H9 (cell line): ENCODE measurements around the gene MRPS21. TPM values are rescaled to one million over a fixed set of nuclear protein-coding genes. Genes with fewer than 3 reads are reported as not detected.

ENCODE experiments used
- DNase-seq: peaks from one replicate; pipeline ENCODE4 v3.0.0-alpha.2; 2017
- H2AFZ ChIP-seq: one replicate; pipeline ENCODE4 v1.6.1; 2013; ENCODE audit warnings: mild to moderate bottlenecking, low read length, control low read depth, moderate library complexity
- H2AK5ac ChIP-seq: 2 replicates; pipeline ENCODE4 v1.6.1; 2013; ENCODE audit warnings: low read length, control low read depth, mixed read lengths; ENCODE audit not compliant: insufficient read length
- H2BK120ac ChIP-seq: one replicate; pipeline ENCODE4 v1.6.1; 2013; ENCODE audit warnings: low read depth, mild to moderate bottlenecking, low read length, control low read depth, inconsistent platforms; ENCODE audit not compliant: poor library complexity, severe bottlenecking
- H2BK12ac ChIP-seq: 2 replicates; pipeline ENCODE4 v1.6.1; 2013; ENCODE audit warnings: low read length, control low read depth, mixed read lengths, low read depth; ENCODE audit not compliant: insufficient read length
- H2BK15ac ChIP-seq: 2 replicates; pipeline ENCODE4 v1.6.1; 2013; ENCODE audit warnings: low read depth, low read length, control low read depth
- H2BK20ac ChIP-seq: one replicate; pipeline ENCODE4 v1.6.1; 2013; ENCODE audit warnings: low read depth, mild to moderate bottlenecking, low read length, control low read depth, inconsistent platforms; ENCODE audit not compliant: poor library complexity, severe bottlenecking
- H2BK5ac ChIP-seq: 2 replicates; pipeline ENCODE4 v1.6.1; 2013; ENCODE audit warnings: low read length, control low read depth, mixed read lengths; ENCODE audit not compliant: insufficient read length
- H3K14ac ChIP-seq: 2 replicates; pipeline ENCODE4 v1.6.1; 2013; ENCODE audit warnings: low read length, control low read depth; ENCODE audit not compliant: insufficient read depth
- H3K18ac ChIP-seq: 2 replicates; pipeline ENCODE4 v1.6.1; 2013; ENCODE audit warnings: low read depth, mild to moderate bottlenecking, mixed read lengths, low read length, control low read depth; ENCODE audit not compliant: insufficient read length
- H3K23ac ChIP-seq: 2 replicates; pipeline ENCODE4 v1.6.1; 2013; ENCODE audit warnings: low read length, control low read depth, mixed read lengths, low read depth; ENCODE audit not compliant: insufficient read length
- H3K23me2 ChIP-seq: 2 replicates; pipeline ENCODE4 v1.6.1; 2013; ENCODE audit warnings: low read depth, mild to moderate bottlenecking, mixed read lengths, low read length, control low read depth; ENCODE audit not compliant: insufficient read length, poor library complexity, severe bottlenecking
- H3K27ac ChIP-seq: 2 replicates; pipeline ENCODE4 v1.5.1; 2013; ENCODE audit warnings: low read length, control low read depth, mixed read lengths, low read depth; ENCODE audit not compliant: insufficient read length
- H3K27me3 ChIP-seq: 2 replicates; pipeline ENCODE4 v1.6.1; 2013; ENCODE audit warnings: low read length, control low read depth, inconsistent platforms; ENCODE audit not compliant: insufficient read depth
- H3K4ac ChIP-seq: 2 replicates; pipeline ENCODE4 v1.6.1; 2013; ENCODE audit warnings: low read depth, mild to moderate bottlenecking, control low read depth, inconsistent platforms, low read length, moderate library complexity
- H3K4me1 ChIP-seq: 2 replicates; pipeline ENCODE4 v1.6.1; 2013; ENCODE audit warnings: low read length, control low read depth, inconsistent platforms; ENCODE audit not compliant: insufficient read depth
- H3K4me2 ChIP-seq: 2 replicates; pipeline ENCODE4 v1.6.1; 2013; ENCODE audit warnings: low read length, control low read depth, mixed read lengths; ENCODE audit not compliant: insufficient read length, insufficient read depth
- H3K56ac ChIP-seq: 2 replicates; pipeline ENCODE4 v1.6.1; 2013; ENCODE audit warnings: low read depth, mild to moderate bottlenecking, mixed read lengths, low read length, control low read depth; ENCODE audit not compliant: insufficient read length
- H3K79me1 ChIP-seq: 2 replicates; pipeline ENCODE4 v1.6.1; 2013; ENCODE audit warnings: low read depth, mild to moderate bottlenecking, moderate library complexity, low read length, control low read depth, inconsistent platforms; ENCODE audit not compliant: insufficient read depth, poor library complexity, severe bottlenecking
- H3K79me2 ChIP-seq: 2 replicates; pipeline ENCODE4 v1.6.1; 2013; ENCODE audit warnings: low read length, control low read depth, inconsistent platforms; ENCODE audit not compliant: insufficient read depth
- H3K9ac ChIP-seq: 2 replicates; pipeline ENCODE4 v1.6.1; 2013; ENCODE audit warnings: low read length, control low read depth, mixed read lengths; ENCODE audit not compliant: insufficient read length; ENCODE audit errors: extremely low read depth
- H3K9me3 ChIP-seq: one replicate; pipeline ENCODE4 v1.6.1; 2013; ENCODE audit warnings: low read depth, low read length, inconsistent platforms; ENCODE audit not compliant: control insufficient read depth
- H3T11ph ChIP-seq: one replicate; pipeline ENCODE4 v1.6.1; 2013; ENCODE audit warnings: mild to moderate bottlenecking, low read length, control low read depth, inconsistent platforms
- H4K20me1 ChIP-seq: one replicate; pipeline ENCODE4 v1.6.1; 2013; ENCODE audit not compliant: control insufficient read depth, insufficient read length, insufficient read depth
- H4K5ac ChIP-seq: 2 replicates; pipeline ENCODE4 v1.6.1; 2013; ENCODE audit warnings: low read depth, mild to moderate bottlenecking, mixed read lengths, low read length, control low read depth; ENCODE audit not compliant: insufficient read length
- H4K8ac ChIP-seq: replicated peaks from 2 replicates; pipeline ENCODE4 v1.6.1; 2013; ENCODE audit warnings: low read length, control low read depth, mixed read lengths, low read depth; ENCODE audit not compliant: insufficient read length
- H4K91ac ChIP-seq: 2 replicates; pipeline ENCODE4 v1.6.1; 2013; ENCODE audit warnings: low read depth, mild to moderate bottlenecking, moderate library complexity, mixed read lengths, low read length, control low read depth; ENCODE audit not compliant: insufficient read length
- H3K27ac Mint-ChIP-seq, 3 experiments: 2 replicates in 2 of 3; 3 replicates in 1 of 3; pipeline ENCODE4 v1.8.0; 2020 to 2021; ENCODE audit warnings: mixed read lengths in 3 of 3, mild to moderate bottlenecking in 1 of 3, moderate library complexity in 1 of 3
- H3K27me3 Mint-ChIP-seq: 2 replicates; pipeline ENCODE4 v1.8.0; 2021; ENCODE audit warnings: low read depth, mild to moderate bottlenecking, moderate library complexity, mixed read lengths
- H3K36me3 Mint-ChIP-seq, 3 experiments: 2 replicates in 2 of 3; 3 replicates in 1 of 3; pipeline ENCODE4 v1.8.0; 2020 to 2021; ENCODE audit warnings: low read depth in 3 of 3, mixed read lengths in 3 of 3; ENCODE audit not compliant: insufficient read depth in 1 of 3
- H3K4me1 Mint-ChIP-seq, 2 experiments: 2 replicates each; pipeline ENCODE4 v1.8.0; 2020; ENCODE audit warnings: mixed read lengths in 2 of 2
- H3K4me3 Mint-ChIP-seq, 2 experiments: 2 replicates in 1 of 2; 3 replicates in 1 of 2; pipeline ENCODE4 v1.8.0; 2020 to 2021; ENCODE audit warnings: mild to moderate bottlenecking in 2 of 2, mixed read lengths in 2 of 2, moderate library complexity in 1 of 2
- H3K9me3 Mint-ChIP-seq, 2 experiments: 2 replicates in 1 of 2; 3 replicates in 1 of 2; pipeline ENCODE4 v1.8.0; 2020; ENCODE audit warnings: mild to moderate bottlenecking in 2 of 2, mixed read lengths in 2 of 2, moderate library complexity in 1 of 2
- CTCF ChIP-seq: fragments of 200-600 bp; sonication (generic); conservative IDR thresholded peaks from 3 replicates; pipeline ENCODE4 v1.8.0; 2021; ENCODE audit warnings: antibody characterized with exemption, mild to moderate bottlenecking
- WGBS: extraction: QIAGEN DNeasy Blood & Tissue Kit; methylation state at CpG from one replicate; pipeline ENCODE4 v1.1.7; 2013; ENCODE audit warnings: missing lambda C conversion rate, low lambda C conversion rate, mixed read lengths; ENCODE audit not compliant: insufficient read length; ENCODE audit errors: extremely low coverage; 5-methylcytosine and 5-hydroxymethylcytosine counted together
- total RNA-seq: library from RNA; stranded (reverse); gene quantifications from 2 replicates; pipeline ENCODE4 v1.2.1, GENCODE V29; 2021

MRPS21 gene
- total RNA-seq, 1 experiment from 2014 or later = 113 TPM

DNA sequence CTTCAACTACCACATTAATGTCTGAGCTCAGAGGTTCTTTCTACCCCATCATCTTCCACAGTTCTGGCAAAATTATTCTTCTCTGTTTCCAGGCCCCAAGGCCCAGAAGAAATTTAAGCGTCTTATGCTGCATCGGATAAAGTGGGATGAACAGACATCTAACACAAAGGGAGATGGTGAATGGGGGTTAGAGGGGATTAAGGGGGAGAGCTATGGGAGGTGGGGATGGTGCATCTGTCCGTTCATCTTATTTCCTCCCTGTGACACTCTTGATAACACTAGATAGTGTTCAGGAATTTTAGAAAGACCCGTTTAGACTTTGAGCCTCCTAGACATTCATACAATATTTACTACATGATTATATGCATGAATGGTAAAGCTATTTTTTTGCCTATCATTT, 52.7 kb downstream of the MRPS21 start:
- no peak overlapping the region for H4K91ac ChIP-seq
- no peak overlapping the region for H4K8ac ChIP-seq
- no peak overlapping the region for H4K5ac ChIP-seq
- no peak for TF ChIP-seq CTCF
- no peak overlapping the region for H2BK12ac ChIP-seq
- H2AK5ac ChIP-seq = no peak overlapping the region
- H3K79me2 ChIP-seq = no peaks in the 10 kb centered on the region
- H3K14ac ChIP-seq = no peak overlapping the region
- no peaks in the 10 kb centered on the region for H3K79me1 ChIP-seq
- H2BK120ac ChIP-seq = no peak overlapping the region
- no peaks in the 10 kb centered on the region for H3K23me2 ChIP-seq
- DNase-seq = no peak
- no peaks in the 10 kb centered on the region for H3K27me3 ChIP-seq
- no peak overlapping the region for H3K27ac ChIP-seq
- Mint-ChIP-seq H3K27ac (no peak overlapping the region), H3K9me3 (no peaks in the 10 kb centered on the region), H3K4me1 (no peaks in the 10 kb centered on the region), H3K4me3 (no peak overlapping the region), H3K27me3 (no peaks in the 10 kb centered on the region), H3K36me3 (peaks cover 53 to 87% (median 76%) of the 10 kb centered on the region in 3 experiments; a peak in 6 of 7 replicates)
- no peak overlapping the region for H2BK20ac ChIP-seq
- H3T11ph ChIP-seq = no peak overlapping the region
- no peak overlapping the region for H2BK15ac ChIP-seq
- no CpG with 5 or more reads among the region's 4 CpGs for WGBS
- no peaks in the 10 kb centered on the region for H3K9me3 ChIP-seq
- no peak overlapping the region for H3K9ac ChIP-seq
- no peaks in the 10 kb centered on the region for H3K4me1 ChIP-seq
- H2BK5ac ChIP-seq = no peak overlapping the region
- H3K56ac ChIP-seq = no peak overlapping the region
- no peak overlapping the region for H3K4ac ChIP-seq
- H3K4me2 ChIP-seq = no peak overlapping the region
- H3K18ac ChIP-seq = no peak overlapping the region
- H4K20me1 ChIP-seq = no peaks in the 10 kb centered on the region
- H3K23ac ChIP-seq = no peak overlapping the region
- H2AFZ ChIP-seq = no peak overlapping the region
